HG03565 (cell line): ENCODE results near the gene POLR1B.
"Not testable (repeated sequence)": the region's sequence is repeated elsewhere in the genome, so short reads cannot be mapped to it uniquely, and the experiment has no call there.

Experiments
- ATAC-seq: cut with Tn5 transposase; IDR thresholded peaks from one replicate; pipeline ENCODE4 v1.9.1; 2021; ENCODE audit warnings: mild to moderate bottlenecking, moderate library complexity; ENCODE audit not compliant: unreplicated experiment

POLR1B gene

DNA sequence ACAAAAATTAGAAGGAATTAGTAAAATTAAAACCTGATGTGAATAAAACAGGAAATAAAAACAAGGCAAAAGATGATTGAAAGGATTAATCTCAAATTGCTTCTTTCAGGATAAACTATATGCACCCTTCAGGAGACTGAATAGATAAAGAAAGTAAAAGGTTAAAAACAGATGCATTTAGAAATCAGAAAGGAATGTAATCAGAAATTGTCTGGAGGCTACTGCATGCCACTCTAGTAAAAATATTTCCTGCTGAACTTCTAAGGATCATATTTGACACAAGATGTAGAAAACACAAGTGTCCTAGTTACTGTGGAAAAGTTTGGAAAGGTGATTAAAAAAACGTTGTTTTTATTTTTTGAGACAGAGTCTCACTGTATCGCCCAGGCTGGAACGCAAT is 58.4 kb downstream of the POLR1B start:
- no peak for ATAC-seq

DNA sequence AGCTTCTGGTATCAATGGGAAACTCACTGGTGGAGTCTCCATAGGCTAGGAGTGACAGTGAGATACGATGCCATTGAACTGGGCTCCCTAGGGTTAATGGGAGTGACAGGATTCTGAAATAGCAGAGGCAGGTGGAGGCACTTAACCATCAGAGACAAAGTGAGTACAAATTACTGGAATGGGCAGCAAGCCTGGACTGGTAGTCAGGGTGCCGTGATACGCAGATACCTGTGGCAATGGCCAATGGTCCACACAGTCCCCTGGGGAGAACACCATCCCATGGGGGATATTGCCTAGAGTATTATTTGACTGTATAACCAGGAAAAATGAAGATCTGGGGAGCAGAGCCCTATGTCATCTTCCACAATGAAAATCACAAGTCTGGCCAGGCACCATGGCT is 59.5 kb downstream of the POLR1B start:
- no peak for ATAC-seq

DNA sequence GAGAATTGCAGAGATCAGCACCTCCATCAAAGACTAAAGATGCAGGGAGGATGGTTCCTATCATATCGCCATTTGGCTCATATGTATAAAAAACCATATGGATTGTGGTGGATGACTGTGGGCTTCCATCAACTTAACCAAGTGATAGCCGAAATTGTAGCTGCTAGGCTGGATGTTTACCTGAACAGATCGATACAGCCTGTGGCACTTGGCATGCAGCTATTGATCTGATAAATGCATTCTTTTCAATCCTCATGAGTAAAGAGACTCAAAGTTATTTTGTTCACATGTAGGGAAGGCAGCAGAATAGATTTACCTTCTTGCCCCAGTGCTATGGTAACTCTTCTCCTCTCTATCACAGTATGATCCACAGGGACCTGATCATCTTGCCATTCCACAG is 60.7 kb downstream of the POLR1B start:
- ATAC-seq: no peak

DNA sequence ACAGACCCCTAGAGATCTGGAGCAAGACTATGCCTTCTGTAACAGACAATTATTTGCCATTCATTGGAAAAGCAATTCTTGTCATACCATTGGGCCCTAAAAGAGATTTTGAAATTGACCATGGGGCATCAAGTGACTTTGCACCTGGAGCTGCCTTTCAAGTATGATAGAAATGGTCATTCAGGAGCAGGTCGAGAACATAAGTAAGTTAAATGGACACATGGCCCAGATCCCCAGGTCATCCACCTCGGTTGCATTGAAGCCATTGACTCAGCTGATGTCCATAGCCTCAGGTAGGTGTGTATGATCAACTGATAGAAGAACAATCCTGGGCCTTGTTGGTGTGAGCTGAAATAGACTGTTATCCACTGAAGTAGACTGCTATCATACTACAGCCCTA is 61.5 kb downstream of the POLR1B start:
- no peak for ATAC-seq

DNA sequence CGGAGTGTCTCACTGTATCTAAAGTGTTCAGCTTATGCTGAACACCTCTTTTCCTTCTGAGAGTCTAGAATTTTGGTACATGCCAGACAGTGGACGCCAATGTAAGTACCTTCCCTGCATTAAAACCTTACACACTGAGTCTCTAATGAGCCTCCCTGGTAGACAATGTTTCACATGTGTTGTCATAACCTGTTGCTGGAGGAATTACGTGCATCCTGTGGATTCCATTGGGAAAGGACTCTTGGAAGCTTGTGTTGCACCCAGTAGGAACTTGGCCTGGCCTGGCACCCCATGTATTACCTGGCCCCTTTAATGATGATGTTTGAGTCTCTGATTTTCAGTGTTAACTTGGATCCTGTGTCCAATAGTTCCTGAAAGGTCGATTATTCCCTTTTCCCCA is 62.7 kb downstream of the POLR1B start:
- ATAC-seq: no peak

DNA sequence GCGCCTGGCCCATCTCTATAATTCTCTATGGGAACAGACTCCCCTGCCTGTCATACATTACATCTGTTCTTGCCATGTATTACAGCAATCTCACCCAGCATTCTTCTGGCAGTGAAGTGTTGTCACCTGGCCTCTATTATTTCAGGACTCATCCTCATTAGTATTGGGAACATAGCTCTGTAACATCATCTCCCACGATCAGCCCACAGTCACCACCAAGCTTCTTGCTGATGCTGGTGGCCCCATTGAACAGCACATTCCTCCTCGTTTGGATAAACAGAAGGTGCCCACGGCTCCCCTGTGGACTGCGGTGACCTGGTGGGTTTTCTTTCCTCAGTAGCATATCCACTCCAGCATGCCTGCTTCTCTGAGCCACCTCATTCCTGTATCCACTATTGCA is 63.7 kb downstream of the POLR1B start:
- ATAC-seq: no peak

DNA sequence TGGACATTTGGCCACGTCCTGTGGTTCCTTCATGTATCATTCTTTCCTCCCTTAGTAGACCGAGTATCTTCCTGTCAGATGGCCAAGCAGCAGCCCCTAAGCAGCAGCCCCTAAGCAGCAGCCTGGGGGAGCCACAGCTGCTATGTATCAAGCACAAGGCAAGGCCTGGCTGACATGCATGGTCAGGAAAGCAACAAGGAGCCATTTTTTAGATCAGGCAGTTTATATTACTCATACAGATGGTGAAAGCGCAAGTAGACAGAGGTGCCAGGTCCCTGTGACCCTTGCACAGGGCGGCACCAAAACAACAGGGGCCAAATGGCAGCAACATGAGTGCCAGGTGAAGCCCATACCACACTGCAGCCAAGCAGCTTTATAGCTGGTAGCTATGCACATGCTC is 64.3 kb downstream of the POLR1B start:
- no peak for ATAC-seq

DNA sequence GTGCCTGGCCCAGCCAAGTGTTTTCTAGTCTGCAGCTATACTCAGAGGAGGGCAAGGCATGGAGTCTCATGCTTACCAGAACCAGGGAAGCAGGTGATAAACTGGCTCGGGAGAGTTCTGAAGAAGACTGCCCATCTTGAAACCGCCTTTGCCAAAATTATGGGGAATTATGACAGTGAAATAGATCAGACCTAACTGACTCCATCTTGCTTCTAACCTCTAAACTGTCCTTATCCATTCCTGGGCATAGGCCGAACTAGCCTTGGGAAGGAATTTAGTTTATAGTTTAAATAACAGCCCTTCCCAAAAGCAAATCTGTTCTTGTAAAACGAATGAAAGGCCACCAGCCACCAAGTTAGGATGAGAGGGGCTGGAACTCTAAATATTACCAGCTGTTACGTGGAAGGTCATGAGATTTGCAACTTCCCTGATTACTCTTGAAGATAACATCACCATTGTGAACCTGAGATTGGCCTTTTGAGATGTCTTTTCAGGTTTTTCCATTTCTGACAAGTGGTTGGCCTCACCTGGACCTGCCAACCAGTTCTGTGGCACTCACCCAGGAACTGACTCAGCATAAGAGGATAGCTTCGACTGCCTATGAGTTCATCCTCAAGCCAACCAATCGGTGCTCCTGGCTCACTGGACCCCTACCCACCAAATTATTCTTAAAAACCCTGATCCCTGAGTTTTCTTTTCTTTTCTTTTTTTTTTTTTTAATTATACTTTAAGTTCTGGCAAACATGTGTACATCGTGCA is 65.6 kb downstream of the POLR1B start:
- ATAC-seq: no peak

DNA sequence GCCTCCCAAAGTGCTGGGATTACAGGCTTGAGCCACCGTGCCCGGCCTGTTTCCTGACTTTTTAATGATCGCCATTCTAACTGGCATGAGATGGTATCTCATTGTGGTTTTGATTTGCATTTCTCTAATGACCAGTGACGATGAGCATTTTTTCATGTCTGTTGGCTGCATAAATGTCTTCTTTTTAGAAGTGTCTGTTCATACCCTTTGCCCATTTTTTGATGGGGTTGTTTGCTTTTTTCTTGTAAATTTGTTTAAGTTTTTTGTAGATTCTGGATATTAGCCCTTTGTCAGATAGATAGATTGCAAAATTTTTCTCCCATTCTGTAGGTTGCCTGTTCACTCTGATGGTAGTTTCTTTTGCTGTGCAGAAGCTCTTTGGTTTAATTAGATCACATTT is 67.1 kb downstream of the POLR1B start:
- not testable (repeated sequence) for ATAC-seq

DNA sequence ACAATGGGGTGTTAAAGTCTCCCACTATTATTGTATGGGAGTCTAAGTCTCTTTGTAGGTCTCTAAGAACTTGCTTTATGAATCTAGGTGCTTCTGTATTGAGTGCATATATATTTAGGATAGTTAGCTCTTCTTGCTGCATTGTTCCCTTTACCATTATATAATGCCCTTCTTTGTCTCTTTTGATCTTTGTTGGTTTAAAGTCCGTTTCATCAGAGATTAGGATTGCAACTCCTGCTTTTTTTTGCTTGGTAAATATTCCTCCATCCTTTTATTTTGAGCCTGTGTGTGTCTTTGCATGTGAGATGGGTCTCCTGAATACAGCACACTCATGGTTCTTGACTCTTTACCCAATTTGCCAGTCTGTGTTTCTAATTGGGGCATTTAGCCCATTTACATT is 70.0 kb downstream of the POLR1B start:
- ATAC-seq: not testable (repeated sequence)

DNA sequence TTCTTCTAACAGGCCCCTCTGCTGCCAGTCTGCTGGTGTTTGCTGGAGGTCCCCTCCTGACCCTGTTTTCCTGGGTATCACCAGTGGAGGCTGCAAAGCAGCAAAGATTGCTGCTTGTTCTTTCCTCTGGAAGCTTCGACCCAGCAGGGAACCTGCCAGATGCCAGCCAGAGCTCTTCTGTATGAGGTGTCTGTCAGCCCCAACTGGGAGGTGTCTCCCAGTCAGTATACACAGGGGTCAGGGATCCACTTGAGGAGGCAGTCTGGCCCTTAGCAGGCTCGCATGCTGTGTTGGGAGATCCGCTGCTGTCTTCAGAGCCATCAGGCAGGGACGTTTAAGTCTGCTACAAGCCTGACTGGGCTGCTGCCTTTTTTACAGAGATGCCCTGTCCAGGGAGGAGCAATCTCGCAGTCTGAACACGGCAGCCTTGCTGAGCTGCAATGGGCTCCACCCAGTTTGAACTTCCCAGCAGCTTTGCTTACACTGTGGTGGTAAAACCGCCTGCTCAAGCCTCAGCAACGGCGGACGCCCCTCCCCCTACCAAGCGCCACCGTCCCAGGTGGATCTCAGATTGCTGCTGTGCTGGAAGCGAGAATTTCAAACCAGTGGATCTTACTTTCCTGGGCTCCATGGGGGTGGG is 72.1 kb downstream of the POLR1B start:
- no peak for ATAC-seq

DNA sequence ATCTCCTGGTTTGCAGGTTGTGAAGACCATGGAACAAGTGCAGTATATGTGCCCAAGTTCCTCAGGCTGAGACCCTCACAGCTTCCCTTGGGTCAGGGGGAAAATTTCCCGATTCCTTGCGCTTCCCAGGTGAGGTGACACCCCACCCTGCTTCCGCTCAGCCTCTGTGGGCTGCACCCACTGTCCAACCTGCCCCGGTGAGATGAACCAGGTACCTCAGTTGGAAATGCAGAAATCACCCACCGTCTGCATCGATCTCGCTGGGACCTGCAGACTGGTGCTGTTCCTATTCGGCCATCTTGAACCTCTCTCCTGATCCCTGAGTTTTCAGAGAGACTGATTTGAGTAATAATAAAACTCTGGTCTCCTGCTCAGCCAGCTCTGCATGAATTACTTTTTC is 72.8 kb downstream of the POLR1B start:
- ATAC-seq: no peak

DNA sequence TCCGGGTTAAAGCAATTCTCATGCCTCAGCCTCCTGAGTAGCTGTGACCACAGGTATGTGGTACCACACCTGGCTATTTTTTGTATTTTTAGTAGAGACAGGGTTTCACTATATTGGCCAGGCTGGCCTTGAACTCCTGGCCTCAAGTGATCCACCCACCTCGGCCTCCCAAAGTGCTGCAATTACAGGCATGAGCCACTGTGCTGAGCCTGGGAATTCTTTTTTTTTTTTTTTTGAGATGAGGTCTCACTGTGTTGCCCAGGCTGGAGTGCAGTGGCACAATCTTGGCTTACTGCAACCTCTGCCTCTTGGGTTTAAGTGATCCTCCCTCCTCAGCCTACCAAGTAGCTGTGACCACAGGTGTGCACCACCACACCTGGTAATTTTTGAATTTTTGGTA is 73.5 kb downstream of the POLR1B start:
- ATAC-seq: not testable (repeated sequence)

DNA sequence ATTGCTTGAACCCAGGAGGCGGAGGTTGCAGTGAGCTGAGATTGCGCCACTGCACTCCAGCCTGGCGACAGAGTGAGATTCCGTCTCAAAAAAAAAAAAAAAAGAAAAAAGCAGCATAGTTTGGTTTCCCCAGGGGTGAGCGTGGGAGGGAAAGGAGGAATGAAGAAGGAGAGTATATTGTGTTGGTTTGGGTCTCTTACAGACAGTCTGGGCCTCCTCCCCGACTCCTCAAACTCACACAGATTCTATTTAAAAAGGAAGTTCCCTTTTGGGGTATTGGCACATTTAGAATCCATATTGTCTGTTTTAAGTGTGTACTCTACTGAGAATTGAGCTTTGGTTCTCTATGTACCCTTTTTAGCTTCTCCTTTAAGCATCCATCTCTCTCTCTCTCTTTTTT is 76.1 kb downstream of the POLR1B start:
- ATAC-seq: no peak

DNA sequence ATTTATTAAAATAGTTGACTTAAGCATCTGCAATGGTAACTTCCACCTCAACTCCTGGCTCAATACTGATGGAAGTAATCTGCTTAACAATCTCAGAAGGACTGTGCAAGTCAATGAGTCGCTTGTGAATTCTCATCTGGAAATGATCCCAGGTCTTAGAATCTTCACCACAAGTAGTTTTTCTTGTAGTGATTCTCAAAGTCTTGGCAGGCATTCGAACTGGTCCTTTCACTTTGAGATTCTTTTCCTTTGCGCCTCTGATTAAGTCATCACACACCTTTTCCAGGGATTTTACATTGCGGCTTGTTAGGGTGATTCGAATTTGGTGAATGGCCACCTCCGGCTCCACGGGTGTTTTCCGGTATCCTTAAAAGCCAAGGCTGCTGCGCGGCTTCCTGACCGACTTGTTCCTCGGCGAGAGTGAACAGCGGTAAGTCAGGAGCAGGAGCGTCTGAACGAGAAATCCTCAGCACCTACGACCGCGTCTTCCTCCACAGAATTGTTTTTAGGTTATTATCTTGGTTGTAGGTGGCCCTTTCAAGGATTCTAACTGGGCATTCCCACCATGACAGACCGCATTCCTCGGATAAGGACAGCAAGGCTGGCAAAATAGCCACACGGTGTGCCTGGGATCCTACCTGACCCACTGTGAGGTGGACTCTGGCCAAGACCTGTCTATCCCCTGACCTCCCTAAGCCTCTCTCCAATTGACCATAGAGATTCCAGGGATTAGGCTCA is 79.7 kb downstream of the POLR1B start:
- ATAC-seq: no peak

DNA sequence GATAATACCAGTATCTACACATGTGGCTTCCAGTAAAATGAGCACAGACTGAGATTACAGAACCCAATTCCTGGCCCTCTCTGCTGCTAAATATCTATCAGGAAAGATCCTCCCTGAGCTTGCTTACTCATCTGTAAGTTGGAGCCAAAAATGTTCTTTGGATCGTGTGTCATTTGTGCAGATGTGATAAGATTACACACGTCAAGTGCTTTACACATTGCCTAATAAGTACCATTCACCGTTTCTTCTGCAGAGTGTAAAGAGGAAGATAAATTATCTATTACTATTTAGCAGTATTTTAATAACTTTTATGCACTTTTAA is 80.2 kb downstream of the POLR1B start:
- ATAC-seq: no peak

DNA sequence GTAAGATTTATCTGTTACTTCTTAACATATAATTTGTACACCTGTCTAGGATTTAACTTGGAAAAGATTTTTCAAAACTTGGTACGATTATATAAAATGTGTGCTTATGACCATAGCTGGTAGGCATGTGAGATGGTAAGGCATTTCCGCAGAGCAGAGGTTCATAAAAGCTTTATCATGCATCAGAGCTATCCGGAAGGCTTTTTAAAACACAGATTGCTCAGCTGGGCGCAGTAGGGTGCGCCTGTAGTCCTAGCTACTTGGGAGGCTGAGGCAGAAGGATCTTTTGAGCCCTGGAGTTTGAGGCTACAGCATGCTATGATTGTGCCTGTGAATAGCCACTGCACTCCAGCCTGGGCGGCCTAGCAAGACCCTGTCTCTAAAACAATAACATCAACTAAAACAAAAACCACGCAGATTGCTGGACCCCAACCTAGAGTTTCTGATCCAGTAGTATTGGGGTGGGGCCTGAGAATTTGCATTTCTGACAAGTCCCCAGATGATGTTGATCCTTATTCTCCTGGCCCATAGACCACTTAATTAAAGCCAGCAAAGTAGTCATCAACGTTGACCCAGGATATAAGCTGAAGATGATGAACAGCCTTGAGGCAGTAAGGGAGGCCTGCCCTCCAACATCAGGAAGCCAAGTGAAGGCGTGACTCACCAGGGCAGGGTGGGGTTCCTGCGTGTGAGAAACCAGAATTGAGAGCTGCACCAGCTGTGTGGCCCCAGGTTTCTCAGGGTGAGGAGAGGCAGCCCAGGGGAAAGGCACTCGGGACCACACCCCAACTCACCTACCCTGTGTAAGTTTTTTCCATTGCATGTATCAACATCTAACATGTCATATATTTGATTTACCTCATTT is 81.9 kb downstream of the POLR1B start:
- peak; percentile 41 for ATAC-seq

DNA sequence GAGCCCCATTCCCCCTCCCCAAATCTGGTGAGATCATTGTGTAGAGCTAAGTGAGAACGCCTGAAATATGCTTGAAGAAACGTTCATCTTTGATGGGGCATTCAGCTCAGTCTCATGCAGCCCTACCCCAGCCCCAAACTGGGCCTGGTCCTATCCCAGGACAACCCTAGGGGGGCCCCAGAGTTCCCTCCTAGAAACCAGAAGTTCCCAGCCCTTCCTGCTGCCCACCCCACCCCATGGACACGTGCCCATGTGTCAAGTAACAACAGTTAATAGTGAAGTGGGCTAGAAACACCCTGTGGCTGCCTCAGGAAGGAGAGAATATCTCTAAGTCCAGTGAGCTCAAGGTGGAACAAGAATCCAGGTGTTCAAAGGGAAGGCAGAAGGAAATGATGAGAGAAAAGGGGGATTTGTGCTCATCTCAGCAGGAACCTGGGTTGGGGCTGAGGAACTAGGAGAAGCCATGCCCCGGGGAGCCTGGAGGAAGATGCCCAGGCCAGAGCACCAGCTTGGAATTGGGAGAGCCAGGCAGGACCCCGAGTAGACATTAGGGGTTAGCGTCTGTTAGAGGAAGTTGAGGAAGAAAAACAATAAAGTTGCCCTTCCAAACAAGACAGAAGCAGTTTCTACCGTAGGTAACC is 83.3 kb downstream of the POLR1B start:
- no peak for ATAC-seq

DNA sequence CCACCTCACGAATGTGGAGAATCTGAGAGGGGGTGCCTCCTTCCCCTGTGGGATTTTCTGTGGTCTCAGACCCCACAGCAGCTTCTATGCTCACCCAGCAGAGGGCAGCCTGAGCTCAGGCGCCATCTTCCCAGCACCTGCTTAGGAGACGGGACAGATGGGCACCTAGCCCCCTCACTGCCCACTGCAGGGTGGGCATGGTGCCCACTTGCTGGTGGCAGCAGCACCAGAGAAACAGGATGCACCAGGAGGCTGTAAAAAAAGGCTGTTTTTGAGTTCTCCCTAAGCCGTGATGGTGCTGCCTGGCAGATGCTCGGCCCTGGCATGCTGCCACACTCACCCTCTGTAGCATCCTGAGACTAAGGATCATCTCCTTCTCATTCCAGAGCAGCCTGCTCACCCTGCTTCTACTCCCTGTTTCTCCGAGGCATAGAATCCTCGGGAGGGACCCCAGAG is 84.4 kb downstream of the POLR1B start:
- ATAC-seq: no peak
